GM19397 (cell line): ENCODE data around the gene KRTAP10-2.

Source experiments
- ATAC-seq: cut with Tn5 transposase; IDR thresholded peaks from one replicate; pipeline ENCODE4 v1.9.1; 2021; ENCODE audit warnings: mild to moderate bottlenecking, moderate library complexity; ENCODE audit not compliant: unreplicated experiment

The KRTAP10-2 gene

DNA sequence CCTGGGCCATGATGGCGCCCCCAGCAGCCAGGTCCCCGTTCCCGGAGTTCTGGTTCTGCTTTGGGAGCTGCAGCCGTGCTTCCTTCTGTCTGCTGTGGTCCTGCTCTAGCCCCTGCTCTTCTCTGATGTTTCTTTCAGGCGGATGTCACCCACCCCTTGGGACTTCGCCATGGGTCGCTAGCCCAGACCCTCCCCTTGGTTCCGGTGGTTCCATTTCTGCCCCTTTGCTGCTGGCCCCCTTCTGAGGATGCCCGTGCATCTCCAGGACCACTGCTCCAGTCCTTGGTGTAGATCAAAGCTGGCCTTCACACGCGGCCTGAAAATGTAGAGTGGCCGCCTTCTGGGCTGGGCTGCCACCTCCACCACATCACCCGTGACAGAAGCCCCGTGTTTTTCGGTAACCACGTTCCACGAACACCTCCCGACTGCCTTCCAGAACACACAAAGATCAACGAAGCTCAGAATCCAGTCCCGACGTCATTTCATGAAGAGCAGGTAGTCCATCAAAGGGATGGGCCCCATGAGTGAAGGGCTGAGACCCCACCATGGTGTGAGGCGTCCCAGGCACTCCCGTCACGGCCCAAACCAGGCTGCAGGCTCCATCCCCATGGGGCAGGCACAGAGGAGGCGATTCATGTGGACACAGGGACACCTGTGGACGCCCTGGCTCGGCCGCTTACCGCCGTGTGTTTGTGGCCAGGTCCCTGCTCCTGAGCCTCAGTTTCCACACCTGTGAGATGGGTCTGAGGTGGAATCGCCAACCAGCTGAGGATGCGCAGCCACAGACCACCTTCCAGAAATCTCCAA lies 35.7 kb downstream of the KRTAP10-2 start:
- no peak for ATAC-seq

- ATAC-seq, result no peak
These were observed 36.5 kb downstream of the KRTAP10-2 start for GRCh38 chr21:44514746-44515358.

DNA sequence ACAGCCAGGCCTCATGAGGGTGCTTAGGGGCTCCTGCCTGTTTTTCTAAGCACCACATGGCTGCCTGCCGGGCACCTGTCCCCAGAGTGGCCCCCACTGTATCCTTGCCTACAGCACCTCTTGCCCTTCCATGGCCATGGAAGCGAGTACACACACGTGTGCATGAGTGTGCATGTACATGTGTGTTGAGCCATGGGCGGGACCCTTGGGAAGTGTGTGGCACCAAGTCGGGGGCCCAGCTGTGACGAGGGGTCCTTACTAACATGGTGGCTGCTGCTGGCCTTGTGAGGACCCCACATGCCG lies 37.1 kb downstream of the KRTAP10-2 start:
- no peak for ATAC-seq

- ATAC-seq, result no peak
These were observed 37.7 kb downstream of the KRTAP10-2 start for GRCh38 chr21:44513389-44514217.

- ATAC-seq, result no peak
These were observed 38.6 kb downstream of the KRTAP10-2 start for GRCh38 chr21:44512496-44513388.

DNA sequence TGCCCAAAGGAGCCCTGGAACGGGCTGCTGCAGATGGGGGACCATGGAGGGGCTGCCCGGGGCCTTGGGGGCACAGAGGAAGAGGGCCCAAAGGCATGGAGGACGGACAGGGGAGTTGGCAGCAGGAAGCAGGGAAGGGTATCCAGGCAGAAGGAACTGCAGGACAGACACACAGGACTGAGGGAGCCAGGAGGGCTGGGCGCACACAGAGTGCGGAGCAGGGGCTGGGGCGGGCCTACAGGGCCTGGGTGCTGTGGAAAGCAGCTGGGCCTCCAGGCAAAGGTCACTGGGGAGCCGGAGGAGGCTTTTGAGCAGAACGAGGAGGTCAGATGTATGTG lies 39.4 kb downstream of the KRTAP10-2 start:
- ATAC-seq, result no peak

- ATAC-seq, result no peak
These were observed 39.9 kb downstream of the KRTAP10-2 start for GRCh38 chr21:44511219-44511937.

- no peak for ATAC-seq
These were observed 40.6 kb downstream of the KRTAP10-2 start for GRCh38 chr21:44510508-44511218.

DNA sequence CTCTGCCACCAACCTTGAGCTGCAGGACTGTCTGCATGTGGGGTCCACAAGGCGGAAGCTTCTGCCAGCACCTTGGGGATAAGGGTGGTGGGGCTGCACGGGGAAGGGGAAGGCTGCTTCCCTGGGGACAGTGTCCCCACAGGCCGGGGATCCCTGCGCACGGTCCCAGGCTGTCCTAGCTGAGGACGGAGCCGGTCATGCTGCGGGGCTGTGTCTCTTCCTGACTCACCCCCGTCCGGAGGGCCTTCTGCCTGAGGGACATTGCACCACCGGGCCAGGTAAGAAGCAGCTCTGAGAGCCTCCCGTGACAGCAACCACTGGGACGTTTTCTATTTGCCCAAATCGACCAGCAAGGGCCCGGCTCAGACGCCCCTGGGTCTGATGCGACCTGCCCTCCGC lies 41.2 kb downstream of the KRTAP10-2 start:
- no peak for ATAC-seq

DNA sequence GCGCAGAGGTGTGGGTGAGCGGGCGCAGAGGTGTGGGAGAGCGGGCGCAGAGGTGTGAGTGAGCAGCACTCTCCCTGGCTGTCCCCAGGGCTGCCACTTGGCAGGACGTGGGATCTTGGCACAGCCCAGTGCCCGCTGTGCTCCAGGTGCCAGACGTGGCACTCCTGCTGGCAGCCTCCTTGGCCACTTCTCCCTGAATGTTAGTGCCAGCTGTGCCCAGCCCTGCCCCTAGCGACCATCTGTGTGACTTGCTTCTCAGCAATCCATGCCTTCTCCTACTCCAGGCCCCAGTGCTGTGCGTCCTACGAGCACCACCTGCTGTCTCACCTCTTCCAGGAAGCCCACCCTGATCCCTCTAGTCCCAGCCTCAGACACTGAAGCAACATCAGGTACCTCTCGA lies 41.8 kb downstream of the KRTAP10-2 start:
- no peak for ATAC-seq

DNA sequence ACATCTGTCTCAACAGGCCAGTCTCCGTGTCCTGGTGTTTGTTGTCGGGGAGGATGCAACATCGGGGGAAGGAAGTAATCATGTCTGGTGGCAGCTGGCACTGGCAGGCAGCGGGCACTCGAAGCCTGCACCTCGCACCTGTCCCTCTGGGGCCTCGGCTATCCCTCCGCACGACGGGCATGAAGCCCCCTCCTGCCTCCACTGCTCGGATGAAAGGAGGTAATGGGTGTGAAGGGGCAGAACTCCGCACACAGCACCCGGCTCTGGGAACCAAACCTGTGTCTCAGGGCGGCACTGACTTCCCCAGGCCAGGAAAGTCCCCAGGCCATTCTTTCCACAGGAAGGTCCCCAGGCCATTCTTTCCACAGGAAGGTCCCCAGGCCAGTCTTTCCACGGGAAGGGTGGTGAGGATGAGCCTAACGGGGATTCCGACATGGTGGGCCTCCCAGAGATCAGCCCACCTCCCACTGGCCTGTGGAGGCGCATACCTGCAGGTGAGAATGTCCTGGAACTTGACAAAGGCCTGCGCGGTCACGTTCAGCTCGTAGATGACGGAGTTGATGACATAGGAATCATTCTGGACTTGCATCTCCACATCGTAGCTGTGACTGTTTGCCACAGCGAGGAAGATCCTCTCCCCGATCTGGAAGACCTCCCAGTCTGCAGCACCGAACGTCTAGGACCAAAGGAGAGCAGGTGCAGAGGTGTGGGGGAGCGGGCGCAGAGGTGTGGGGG lies 42.4 kb downstream of the KRTAP10-2 start:
- ATAC-seq, result no peak

- no peak for ATAC-seq
These were observed 42.9 kb downstream of the KRTAP10-2 start for GRCh38 chr21:44508426-44508710.

DNA sequence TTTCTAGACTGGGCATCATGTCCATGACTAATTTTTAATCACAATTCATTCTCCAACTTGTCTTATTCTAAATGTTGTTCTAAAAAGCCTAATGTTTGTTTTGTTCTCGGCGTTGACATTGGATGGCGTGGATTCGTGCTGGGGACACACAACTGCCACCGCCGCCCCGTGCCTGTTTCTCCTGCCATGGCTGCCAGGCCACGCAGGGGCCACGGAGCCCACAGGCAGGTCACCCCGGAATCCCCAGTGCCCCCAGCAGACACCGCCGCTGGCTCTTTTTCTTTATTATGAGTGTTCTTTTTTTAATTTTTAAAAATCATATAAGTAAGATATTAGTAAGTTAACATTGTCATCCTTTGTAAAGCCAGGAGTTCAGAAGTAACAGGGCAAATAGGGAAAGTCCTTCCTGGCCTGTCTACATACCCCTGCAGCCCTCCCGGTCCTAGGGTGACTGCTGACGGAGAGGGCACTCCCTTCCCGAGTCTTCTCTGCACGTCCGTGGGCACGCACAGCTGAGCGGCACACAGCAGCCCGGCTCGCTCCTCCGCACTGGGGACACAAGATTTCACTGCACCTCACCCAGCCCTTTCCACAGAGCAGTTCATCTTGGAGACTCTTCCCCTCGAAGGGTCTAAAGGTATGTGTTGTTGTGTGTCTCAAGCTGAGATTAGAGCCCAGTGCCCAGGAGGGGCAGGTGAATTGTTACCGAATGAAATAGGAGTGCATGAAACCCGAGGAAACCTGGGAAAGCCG lies 43.5 kb downstream of the KRTAP10-2 start:
- ATAC-seq, result no peak

GRCh38 chr21:44506279-44507255 lies 44.7 kb downstream of the KRTAP10-2 start:
- no peak for ATAC-seq

- no peak for ATAC-seq
These were observed 45.5 kb downstream of the KRTAP10-2 start for GRCh38 chr21:44505673-44506278.

GRCh38 chr21:44503901-44504399 lies 47.4 kb downstream of the KRTAP10-2 start:
- no peak for ATAC-seq
